Inflammatory macrophage treated with lipopolysaccharide for 4 hours (primary cell): Measurements from ENCODE around the gene STX12.
"Not testable (repeated sequence)": the region's sequence is repeated elsewhere in the genome, so short reads cannot be mapped to it uniquely, and the experiment has no call there.

Source experiments
- DNase-seq: peaks from one replicate; pipeline ENCODE4 v3.0.0-alpha.2; 2020

STX12 gene

GRCh38 chr1:27776276-27776675 is 3.3 kb downstream of the STX12 start:
- not testable (repeated sequence) for DNase-seq

- no peak for DNase-seq
Observed at GRCh38 chr1:27778056-27778455, 5.0 kb downstream of the STX12 start.

- peak; percentile 62 for DNase-seq
Observed at GRCh38 chr1:27779122-27779521, 6.1 kb downstream of the STX12 start.

GRCh38 chr1:27782950-27783349 is 9.9 kb downstream of the STX12 start:
- DNase-seq: no peak

- DNase-seq: no peak
Observed at GRCh38 chr1:27784700-27785099, 11.7 kb downstream of the STX12 start.

GRCh38 chr1:27785781-27786455 is 12.9 kb downstream of the STX12 start:
- DNase-seq: no peak

- DNase-seq: peak; percentile 46
Observed at GRCh38 chr1:27787895-27788294, 14.9 kb downstream of the STX12 start.

- DNase-seq: peak; percentile 55
Observed at GRCh38 chr1:27789540-27790041, 16.6 kb downstream of the STX12 start.

GRCh38 chr1:27790270-27790669 is 17.3 kb downstream of the STX12 start:
- DNase-seq: not testable (repeated sequence)

GRCh38 chr1:27795601-27796000 is 22.6 kb downstream of the STX12 start:
- DNase-seq: no peak

- no peak for DNase-seq
Observed at GRCh38 chr1:27804791-27805190, 31.8 kb downstream of the STX12 start.

GRCh38 chr1:27806758-27807157 is 33.7 kb downstream of the STX12 start:
- no peak for DNase-seq

- no peak for DNase-seq
Observed at GRCh38 chr1:27807385-27807784, 34.4 kb downstream of the STX12 start.

GRCh38 chr1:27808131-27808530 is 35.1 kb downstream of the STX12 start:
- not testable (repeated sequence) for DNase-seq

- DNase-seq: no peak
Observed at GRCh38 chr1:27809883-27810282, 36.9 kb downstream of the STX12 start.

- no peak for DNase-seq
Observed at GRCh38 chr1:27811741-27812500, 38.9 kb downstream of the STX12 start.

GRCh38 chr1:27816921-27817630 is 44.1 kb downstream of the STX12 start:
- DNase-seq: no peak

GRCh38 chr1:27821761-27822315 is 48.8 kb downstream of the STX12 start:
- DNase-seq: no peak

- DNase-seq: no peak
Observed at GRCh38 chr1:27823784-27824183, 50.8 kb downstream of the STX12 start.

- DNase-seq: no peak
Observed at GRCh38 chr1:27824411-27824810, 51.4 kb downstream of the STX12 start.

GRCh38 chr1:27829339-27829960 is 56.4 kb downstream of the STX12 start:
- not testable (repeated sequence) for DNase-seq

GRCh38 chr1:27830621-27831440 is 57.8 kb downstream of the STX12 start, which contains the start of gene PPP1R8:
Gene PPP1R8, plus strand, starts transcription at chr1:27830782. Its CDS starts 54 bp downstream, at chr1:27830836.
- peak; percentile 97 for DNase-seq
